ENCODE results near the gene ADAMTS2.
A peak's percentile ranks its signal among the peaks of the same experiment; 100 is the strongest.

Gene ADAMTS2

GRCh38 chr5:179166886-179167841 lies 178.1 kb downstream of the ADAMTS2 start:
- peak; percentile 17 to 56 for DNase-seq

- no peak for DNase-seq
These were observed 178.9 kb downstream of the ADAMTS2 start for GRCh38 chr5:179166171-179166885.

- no peak for DNase-seq
These were observed 179.7 kb downstream of the ADAMTS2 start for GRCh38 chr5:179165421-179166170.

DNA sequence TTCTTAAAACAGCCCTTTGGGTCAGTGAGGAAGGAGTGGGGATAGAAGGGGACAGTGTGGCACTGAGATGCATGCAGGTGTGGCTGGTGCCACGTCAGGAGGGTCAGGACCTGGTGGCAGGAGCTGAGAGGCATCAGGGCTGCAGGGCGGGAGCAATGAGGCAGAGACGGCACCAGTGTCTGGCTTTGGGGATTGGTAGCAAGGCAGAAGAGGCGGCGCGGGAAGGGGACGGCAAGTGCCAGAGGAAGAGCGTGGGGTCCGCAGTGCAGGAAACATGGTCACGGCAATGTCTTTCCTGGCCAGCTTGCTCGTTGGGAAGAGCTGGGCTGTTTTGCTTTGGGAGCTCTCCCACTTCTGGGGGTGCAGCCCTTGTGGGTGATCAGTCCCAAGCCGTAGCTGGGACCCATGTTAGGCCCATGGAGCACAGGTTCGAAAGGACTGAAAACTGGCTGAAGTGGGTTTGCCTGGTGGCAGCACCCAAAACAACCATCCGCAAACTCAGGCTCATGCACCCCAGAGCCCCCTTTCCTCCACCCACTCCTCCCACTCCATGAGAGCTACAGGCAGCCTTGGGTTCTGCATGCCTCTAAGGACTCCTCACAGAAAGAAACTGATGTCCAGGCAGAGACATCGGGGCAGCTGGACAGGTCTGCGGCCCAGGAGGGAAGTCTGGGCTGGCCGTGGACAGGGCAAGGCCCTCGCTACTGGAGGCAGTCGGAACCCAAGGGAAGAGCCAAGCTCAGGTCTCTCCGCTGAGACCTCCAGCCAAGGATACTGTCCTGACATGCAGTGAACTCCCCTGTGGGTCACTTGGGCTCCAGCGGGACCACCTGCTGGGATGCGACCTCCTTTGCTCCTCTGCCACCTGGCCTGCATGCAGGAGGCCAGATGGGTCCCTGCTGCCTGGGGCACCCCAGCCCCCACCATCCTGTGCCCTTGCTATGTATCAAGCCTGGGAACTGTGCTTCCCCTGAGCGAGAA lies 180.6 kb downstream of the ADAMTS2 start:
- DNase-seq = no peak

DNA sequence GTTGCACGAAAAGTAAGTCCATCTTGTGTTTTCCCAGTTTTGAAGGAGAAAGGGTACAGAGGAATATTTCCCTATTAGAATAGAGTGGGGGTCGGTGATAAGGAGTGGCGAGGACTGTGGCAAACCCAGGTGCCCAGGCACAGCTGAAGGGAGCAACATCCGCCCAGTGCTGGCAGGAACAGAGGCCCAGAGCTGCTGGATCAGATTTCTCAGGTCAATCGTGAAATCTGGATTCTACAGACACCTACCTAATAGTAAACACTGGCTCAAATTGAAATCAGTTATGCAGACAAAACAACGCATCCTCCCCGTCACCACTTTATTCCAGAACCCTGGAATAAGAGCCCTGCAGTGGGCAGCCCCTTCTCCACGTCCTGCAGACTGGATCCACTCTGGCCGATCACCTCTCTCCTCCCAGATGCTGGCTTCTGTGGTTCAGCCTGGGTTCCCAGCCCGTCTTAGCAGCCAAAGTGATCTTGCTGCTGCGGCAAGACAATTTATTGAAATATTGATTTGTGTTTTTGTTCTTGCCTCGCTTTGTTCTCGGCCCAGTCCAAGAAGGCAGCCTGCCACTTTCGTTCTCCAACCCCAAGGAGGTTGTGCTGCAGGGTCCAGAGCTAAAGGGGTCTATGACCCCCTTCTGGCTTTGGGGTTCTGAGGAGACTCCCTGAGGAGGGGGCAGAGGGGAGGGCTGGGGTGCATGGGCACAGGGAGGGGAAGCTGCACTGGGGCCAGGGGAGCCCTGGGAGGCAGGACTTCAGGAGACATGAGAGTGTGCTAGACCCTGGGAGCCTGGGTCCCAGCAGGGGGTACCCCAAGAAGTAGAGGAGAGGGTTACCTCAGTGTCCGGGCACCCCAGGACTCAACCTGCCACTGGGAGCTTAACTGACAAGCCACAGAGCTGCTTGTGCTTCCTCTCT lies 181.8 kb downstream of the ADAMTS2 start:
- no peak for DNase-seq

- DNase-seq = no peak
These were observed 182.7 kb downstream of the ADAMTS2 start for GRCh38 chr5:179162351-179163235.

DNA sequence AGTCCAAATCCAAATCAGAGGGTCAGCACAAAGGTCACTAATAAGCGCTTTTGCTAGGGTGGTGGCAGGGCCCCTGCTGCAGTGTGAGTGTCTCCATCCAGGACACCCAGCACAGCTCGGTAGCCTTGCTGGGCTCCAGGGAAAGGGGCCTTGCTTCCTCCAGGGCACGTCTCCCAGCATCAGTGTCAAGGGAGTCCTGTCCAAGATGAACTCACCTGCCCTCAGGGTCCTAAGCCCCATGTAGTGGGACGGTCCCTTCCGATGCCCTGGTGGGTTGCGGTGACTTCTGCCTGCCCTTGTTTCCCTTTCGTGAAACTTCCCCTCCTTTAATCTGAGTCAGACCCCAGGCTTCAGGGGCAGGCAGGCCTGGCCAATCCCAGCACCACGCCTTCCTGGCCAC lies 183.4 kb downstream of the ADAMTS2 start:
- no peak for DNase-seq

- DNase-seq = no peak
These were observed 184.7 kb downstream of the ADAMTS2 start for GRCh38 chr5:179160584-179160983.

GRCh38 chr5:179158556-179158955 lies 186.7 kb downstream of the ADAMTS2 start:
- DNase-seq = no peak

DNA sequence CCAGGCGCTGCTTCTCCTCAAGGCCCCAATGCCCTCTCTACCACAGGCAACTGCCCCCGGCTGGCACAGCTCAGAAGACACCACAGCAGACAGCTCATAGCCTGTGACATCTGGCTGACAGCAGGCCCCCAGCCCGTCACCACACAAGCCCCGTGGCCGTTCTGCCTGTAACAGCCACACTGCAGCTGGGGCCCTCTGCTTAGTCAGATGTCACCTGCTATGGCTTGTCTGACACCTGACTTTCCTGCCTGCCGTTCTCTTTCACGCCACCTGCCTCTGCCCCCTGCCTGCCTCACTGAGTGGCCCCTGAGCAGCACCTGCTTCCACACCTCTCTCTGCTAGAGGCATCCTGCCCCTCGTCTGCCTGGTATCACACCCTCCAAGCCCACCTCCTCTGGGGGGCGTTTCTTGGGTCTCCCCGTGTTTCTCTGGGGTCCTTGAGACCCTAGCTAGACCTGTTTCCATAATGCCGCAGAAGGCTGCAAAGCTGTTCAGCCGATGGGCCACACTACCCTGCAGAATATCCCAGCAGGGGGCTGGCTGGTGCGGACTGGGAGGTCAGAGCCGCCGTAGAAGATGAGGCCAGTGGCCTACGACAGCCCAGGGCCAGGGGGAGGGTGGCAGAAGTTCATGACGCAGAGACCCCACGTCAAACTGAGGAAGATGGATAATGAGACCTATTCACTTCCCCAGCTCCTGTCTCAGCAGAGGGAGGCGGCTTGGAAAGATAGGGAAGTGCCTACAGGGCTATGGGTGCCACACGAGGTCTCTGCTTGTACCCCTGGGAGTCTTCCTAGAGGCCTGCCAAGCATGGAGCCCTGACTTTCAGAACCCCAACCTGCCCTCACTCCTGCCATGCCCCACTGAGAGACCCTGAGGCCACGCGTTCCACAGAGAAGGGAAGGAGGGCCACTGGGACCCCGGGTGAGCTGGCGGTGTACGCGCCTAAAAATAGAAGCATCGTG lies 190.0 kb downstream of the ADAMTS2 start:
- no peak for DNase-seq

- DNase-seq = no peak
These were observed 190.8 kb downstream of the ADAMTS2 start for GRCh38 chr5:179154346-179154990.

DNA sequence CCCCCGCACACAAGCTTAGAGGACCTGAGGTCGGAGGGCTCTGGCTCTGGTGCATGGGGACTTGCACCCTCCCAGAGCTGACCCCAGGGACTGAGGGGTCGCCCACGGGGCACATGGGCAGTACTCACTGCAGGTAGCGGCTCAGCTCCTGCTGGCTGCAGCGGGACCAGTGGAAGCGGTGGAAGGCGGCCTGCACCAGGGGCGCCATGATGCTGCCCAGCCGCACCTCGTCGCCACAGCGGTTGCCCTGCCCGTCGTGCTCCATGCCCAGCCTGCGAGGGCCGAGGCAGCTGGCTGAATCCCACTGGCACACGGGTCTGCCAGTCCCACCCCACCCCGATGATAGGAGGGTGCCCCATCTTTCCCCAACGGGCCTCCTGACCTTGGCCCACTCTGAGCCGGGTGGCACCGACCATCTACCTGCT lies 191.3 kb downstream of the ADAMTS2 start:
- DNase-seq = no peak

DNA sequence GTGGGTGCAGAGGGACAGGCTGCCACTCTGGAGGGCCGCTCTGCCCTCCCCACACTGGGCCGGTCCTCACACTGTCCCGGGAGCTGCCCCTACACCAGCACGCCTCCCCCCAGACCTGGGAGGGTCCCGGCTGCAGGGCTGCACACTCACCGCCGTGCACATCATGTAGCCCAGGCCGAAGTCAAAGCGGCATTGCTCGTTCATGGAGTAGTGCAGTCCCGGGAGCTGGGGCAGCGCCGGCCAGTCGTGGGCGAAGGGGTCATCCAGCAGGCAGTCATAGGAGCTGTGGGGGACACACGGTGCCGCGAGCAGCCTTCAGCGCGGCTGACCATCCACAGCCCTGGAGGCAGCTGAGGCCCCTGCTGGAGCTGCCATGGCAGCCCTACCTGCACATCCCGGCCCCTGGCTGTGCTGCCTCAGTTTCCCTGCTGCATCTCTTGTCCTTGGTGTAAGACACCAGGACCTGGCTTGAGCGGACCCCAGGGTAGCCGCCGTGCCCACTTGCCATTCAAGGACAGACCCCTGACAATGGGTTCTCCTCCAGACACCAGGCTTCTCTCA lies 191.8 kb downstream of the ADAMTS2 start:
- no peak for DNase-seq

DNA sequence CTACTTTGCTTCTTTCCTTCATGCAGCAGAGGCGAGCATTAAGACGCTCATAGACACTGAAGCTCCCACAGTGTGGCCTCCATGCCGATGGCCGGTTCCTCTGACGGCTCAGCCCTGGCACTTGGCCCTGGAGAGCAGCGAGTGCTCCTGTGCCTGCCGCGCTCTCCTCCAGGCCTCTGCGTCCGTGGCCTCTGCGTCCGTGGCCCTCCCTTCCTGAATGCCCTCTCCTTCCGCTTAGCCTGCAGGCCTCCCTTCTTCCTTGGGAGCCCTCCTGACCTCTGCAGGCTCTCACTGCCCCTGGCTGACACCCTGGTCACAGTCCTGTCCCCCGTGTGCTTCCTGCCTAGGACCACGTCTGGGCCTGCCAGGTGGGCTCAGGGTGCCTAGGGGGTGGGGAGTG lies 192.3 kb downstream of the ADAMTS2 start:
- DNase-seq = no peak

GRCh38 chr5:179152144-179152895 lies 192.9 kb downstream of the ADAMTS2 start:
- no peak for DNase-seq

DNA sequence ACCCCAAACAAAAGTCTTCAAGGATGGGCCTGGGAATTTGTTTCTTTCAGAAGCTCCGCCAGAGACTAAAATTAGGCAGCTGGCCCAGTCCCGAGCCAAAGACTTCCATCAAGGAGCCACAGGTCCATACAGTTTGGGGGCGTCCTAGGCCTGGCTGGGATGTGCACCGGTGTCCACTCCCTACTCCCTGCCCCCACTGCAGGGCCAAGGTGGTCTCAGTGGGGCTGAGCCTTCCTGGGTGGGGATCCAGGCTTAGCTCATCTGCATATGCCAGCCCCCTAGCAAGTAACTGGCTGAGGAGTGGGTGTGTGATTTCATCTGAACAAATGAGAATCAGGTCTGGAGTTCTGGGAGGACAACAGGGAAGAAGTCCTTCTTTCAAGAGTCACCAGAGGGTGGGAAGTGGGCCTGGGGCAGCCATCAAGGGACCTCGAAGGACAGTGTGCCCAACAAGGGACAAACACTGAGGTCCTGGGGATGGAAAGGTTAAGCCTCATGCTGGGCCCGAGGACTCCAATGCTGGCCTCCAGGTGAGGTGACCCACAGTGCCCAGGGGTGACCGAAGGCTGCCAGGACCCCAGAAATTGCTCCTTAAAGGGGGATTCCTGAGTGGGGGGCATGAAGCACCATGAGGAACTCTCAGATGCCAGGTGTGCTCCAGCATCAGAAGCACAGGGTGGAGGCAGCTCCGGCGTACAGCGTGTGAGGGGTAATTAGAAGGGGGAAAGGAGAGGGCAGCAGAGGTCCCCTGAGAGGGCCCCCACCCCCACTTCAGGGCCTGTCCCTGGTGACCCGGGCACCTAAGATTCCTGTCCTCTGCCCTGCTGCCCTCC lies 193.8 kb downstream of the ADAMTS2 start:
- DNase-seq = no peak

Data from inflammatory macrophage treated with lipopolysaccharide for 1 hour (primary cell).